ENCODE results near the gene USF1. TPM values are rescaled to one million over a fixed set of nuclear protein-coding genes. Genes with fewer than 3 reads are reported as not detected.

The USF1 gene
- total and polyA plus RNA-seq, 2 experiments from 2014 or later = 11.9 to 85.1 TPM

- Histone ChIP-seq H3K27me3 (peaks cover 9% of the 10 kb centered on the region), H3K79me2 (no peaks in the 10 kb centered on the region), H3K4me3 (no peak overlapping the region), H3K9me2 (replicated peaks; ENCODE audit: insufficient read depth) (no peaks in the 10 kb centered on the region), H4K20me1 (ENCODE audit: insufficient read depth, poor library complexity, severe bottlenecking) (no peaks in the 10 kb centered on the region), H3K4me1 (ENCODE audit: insufficient read depth) (no peaks in the 10 kb centered on the region), H3K27ac (no peak overlapping the region), H3K4me2 (no peak overlapping the region), H3K9me3 (ENCODE audit: low read depth) (no peaks in the 10 kb centered on the region), H3K36me3 (replicated peaks; ENCODE audit: insufficient read depth, low read depth) (no peaks in the 10 kb centered on the region), H2AFZ (no peak overlapping the region)
- WGBS (ENCODE audit: low lambda C conversion rate, missing lambda C conversion rate) = 96% methylated on average over 4 of the region's 4 CpGs
- TF ChIP-seq EZH2 (IDR thresholded peaks at IDR 0.05; ENCODE audit: borderline replicate concordance) (no peak), CTCF (IDR thresholded peaks at IDR 0.05; ENCODE audit: poor library complexity) (no peak), EZH2phosphoT487 (IDR thresholded peaks at IDR 0.05; ENCODE audit: low read depth, severe bottlenecking, unreplicated experiment) (no peak)
- DNase-seq (ENCODE audit: low spot score) = no peak
These were observed 15.6 kb upstream of the USF1 start for GRCh38 chr1:161061419-161061818.

GRCh38 chr1:161059293-161059692, 13.5 kb upstream of the USF1 start:
- TF ChIP-seq EZH2 (IDR thresholded peaks at IDR 0.05; ENCODE audit: borderline replicate concordance) = no peak
- Histone ChIP-seq H3K36me3 (replicated peaks; ENCODE audit: insufficient read depth, low read depth) (no peaks in the 10 kb centered on the region), H3K79me2 (no peaks in the 10 kb centered on the region), H3K9me2 (replicated peaks; ENCODE audit: insufficient read depth) (no peaks in the 10 kb centered on the region), H3K4me3 (no peak overlapping the region), H3K4me1 (ENCODE audit: insufficient read depth) (no peaks in the 10 kb centered on the region), H3K9me3 (ENCODE audit: low read depth) (no peaks in the 10 kb centered on the region), H4K20me1 (ENCODE audit: insufficient read depth, poor library complexity, severe bottlenecking) (no peaks in the 10 kb centered on the region), H3K27ac (no peak overlapping the region), H3K4me2 (no peak overlapping the region), H2AFZ (no peak overlapping the region), H3K27me3 (peaks cover 8% of the 10 kb centered on the region)
- DNase-seq (ENCODE audit: low spot score) = no peak
- 87% methylated on average over 6 of the region's 6 CpGs for WGBS (ENCODE audit: low lambda C conversion rate, missing lambda C conversion rate)

- H3K9me2 ChIP-seq (replicated peaks; ENCODE audit: insufficient read depth) = no peaks in the 10 kb centered on the region
- no peaks in the 10 kb centered on the region for H3K4me1 ChIP-seq (ENCODE audit: insufficient read depth)
- H3K79me2 ChIP-seq = no peaks in the 10 kb centered on the region
- H3K36me3 ChIP-seq (replicated peaks; ENCODE audit: insufficient read depth, low read depth) = no peaks in the 10 kb centered on the region
- no peak for DNase-seq (ENCODE audit: low spot score)
- no peaks in the 10 kb centered on the region for H4K20me1 ChIP-seq (ENCODE audit: insufficient read depth, poor library complexity, severe bottlenecking)
- no peaks in the 10 kb centered on the region for H3K9me3 ChIP-seq (ENCODE audit: low read depth)
- H3K27me3 ChIP-seq = no peaks in the 10 kb centered on the region
- no peak overlapping the region for H3K4me3 ChIP-seq
- no peak overlapping the region for H2AFZ ChIP-seq
- 85% methylated on average over 7 of the region's 7 CpGs for WGBS (ENCODE audit: low lambda C conversion rate, missing lambda C conversion rate)
- no peak overlapping the region for H3K27ac ChIP-seq
- H3K4me2 ChIP-seq = no peak overlapping the region
- no peak for TF ChIP-seq EZH2phosphoT487 (IDR thresholded peaks at IDR 0.05; ENCODE audit: low read depth, severe bottlenecking, unreplicated experiment)
- TF ChIP-seq EZH2 (IDR thresholded peaks at IDR 0.05; ENCODE audit: borderline replicate concordance) = no peak
- TF ChIP-seq CTCF (IDR thresholded peaks at IDR 0.05; ENCODE audit: poor library complexity) = no peak
These were observed 9.0 kb upstream of the USF1 start for GRCh38 chr1:161054805-161055204.

GRCh38 chr1:161054232-161054631, 8.5 kb upstream of the USF1 start:
- Histone ChIP-seq H4K20me1 (ENCODE audit: insufficient read depth, poor library complexity, severe bottlenecking) (no peaks in the 10 kb centered on the region), H3K9me3 (ENCODE audit: low read depth) (no peaks in the 10 kb centered on the region), H3K36me3 (replicated peaks; ENCODE audit: insufficient read depth, low read depth) (no peaks in the 10 kb centered on the region), H3K4me3 (no peak overlapping the region), H3K4me1 (ENCODE audit: insufficient read depth) (no peaks in the 10 kb centered on the region), H2AFZ (no peak overlapping the region), H3K4me2 (no peak overlapping the region), H3K9me2 (replicated peaks; ENCODE audit: insufficient read depth) (no peaks in the 10 kb centered on the region), H3K27ac (no peak overlapping the region), H3K27me3 (no peaks in the 10 kb centered on the region), H3K79me2 (no peaks in the 10 kb centered on the region)
- WGBS (ENCODE audit: low lambda C conversion rate, missing lambda C conversion rate) = 88% methylated on average over 4 of the region's 4 CpGs
- no peak for TF ChIP-seq EZH2 (IDR thresholded peaks at IDR 0.05; ENCODE audit: borderline replicate concordance)
- no peak for TF ChIP-seq CTCF (IDR thresholded peaks at IDR 0.05; ENCODE audit: poor library complexity)
- TF ChIP-seq EZH2phosphoT487 (IDR thresholded peaks at IDR 0.05; ENCODE audit: low read depth, severe bottlenecking, unreplicated experiment) = no peak
- DNase-seq (ENCODE audit: low spot score) = no peak

Measured in hepatocyte (in vitro differentiated cells).